ENCODE measurements around the gene RPL21. TPM values are rescaled to one million over a fixed set of nuclear protein-coding genes. Genes with fewer than 3 reads are reported as not detected.
"Not testable (repeated sequence)": the region's sequence is repeated elsewhere in the genome, so short reads cannot be mapped to it uniquely, and the experiment has no call there.

Gene RPL21
- total and polyA plus RNA-seq, 2 donors (not counting 1 experiment from before 2014, with no cell fraction given) = 1,937 to 2,245 TPM

DNA sequence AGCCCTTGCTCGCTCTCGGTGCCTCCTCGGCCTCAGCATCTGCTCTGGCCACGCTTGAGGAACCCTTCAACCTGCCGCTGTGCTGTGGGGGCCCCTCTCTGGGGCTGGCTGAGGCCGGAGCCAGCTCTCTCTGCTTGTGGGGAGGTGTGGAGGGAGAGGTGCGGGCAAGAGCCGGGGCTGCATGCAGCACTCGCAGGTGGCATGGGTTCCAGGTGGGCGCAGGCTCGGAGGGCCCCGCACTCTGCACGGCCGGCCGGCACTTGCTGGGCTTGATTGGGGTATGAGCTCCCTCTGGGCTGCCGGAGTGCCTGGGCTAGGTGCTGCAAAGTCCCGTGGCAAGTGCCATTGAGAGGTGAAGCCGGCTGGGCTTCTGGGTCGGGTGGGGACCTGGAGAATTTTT lies 31.7 kb upstream of the RPL21 start:
- peaks cover 0 to 13% (median 0%) of the 10 kb centered on the region in 3 donors for H3K9me3 ChIP-seq (ENCODE audit: control extremely low read depth in 1 of 3, control insufficient read depth in 2 of 3, insufficient read depth in 1 of 3, low read length in 2 of 3)
- H4K20me1 ChIP-seq (ENCODE audit: control insufficient read depth, insufficient read depth, low read length, poor library complexity, severe bottlenecking) = no peaks in the 10 kb centered on the region
- no peak overlapping the region for H3K9ac ChIP-seq (ENCODE audit: low read length)
- no peaks in the 10 kb centered on the region for H3K36me3 ChIP-seq (replicated peaks in 1 of 2; ENCODE audit: control extremely low read depth in 1 of 2, control insufficient read depth in 1 of 2, extremely low read depth in 1 of 2, insufficient read depth in 2 of 2, low read length in 1 of 2)
- intact Hi-C loops (cut with micrococcal nuclease) = no loop called here
- H3K9me3 Mint-ChIP-seq (ENCODE audit: insufficient read depth) = no peaks in the 10 kb centered on the region
- H3K4me3 ChIP-seq (ENCODE audit: control extremely low read depth in 1 of 5, extremely low read depth in 1 of 5, insufficient read depth in 1 of 5, low read depth in 2 of 5, low read length in 4 of 5) = no peak overlapping the region
- no peaks in the 10 kb centered on the region for H3K27me3 Mint-ChIP-seq
- DNase-seq (no peak), ATAC-seq (ENCODE audit: low read depth) (no peak)
- peaks cover 15 to 20% of the 10 kb centered on the region in 2 donors for H3K4me1 ChIP-seq (ENCODE audit: control insufficient read depth in 2 of 2, insufficient read depth in 2 of 2, low read length in 2 of 2)
- POLR2A ChIA-PET = no interaction called here
- peaks cover 35% of the 10 kb centered on the region for H3K4me1 Mint-ChIP-seq
- H3K27ac Mint-ChIP-seq = no peak overlapping the region
- TF ChIP-seq EZH2 (IDR thresholded peaks at IDR 0.05; ENCODE audit: borderline replicate concordance, insufficient read depth, low read depth, low read length, poor library complexity, severe bottlenecking) = no peak
- TF ChIP-seq, protein P1, sequence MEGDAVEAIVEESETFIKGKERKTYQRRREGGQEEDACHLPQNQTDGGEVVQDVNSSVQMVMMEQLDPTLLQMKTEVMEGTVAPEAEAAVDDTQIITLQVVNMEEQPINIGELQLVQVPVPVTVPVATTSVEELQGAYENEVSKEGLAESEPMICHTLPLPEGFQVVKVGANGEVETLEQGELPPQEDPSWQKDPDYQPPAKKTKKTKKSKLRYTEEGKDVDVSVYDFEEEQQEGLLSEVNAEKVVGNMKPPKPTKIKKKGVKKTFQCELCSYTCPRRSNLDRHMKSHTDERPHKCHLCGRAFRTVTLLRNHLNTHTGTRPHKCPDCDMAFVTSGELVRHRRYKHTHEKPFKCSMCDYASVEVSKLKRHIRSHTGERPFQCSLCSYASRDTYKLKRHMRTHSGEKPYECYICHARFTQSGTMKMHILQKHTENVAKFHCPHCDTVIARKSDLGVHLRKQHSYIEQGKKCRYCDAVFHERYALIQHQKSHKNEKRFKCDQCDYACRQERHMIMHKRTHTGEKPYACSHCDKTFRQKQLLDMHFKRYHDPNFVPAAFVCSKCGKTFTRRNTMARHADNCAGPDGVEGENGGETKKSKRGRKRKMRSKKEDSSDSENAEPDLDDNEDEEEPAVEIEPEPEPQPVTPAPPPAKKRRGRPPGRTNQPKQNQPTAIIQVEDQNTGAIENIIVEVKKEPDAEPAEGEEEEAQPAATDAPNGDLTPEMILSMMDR (IDR thresholded peaks at IDR 0.05) = no peak
- no peak overlapping the region for H2AFZ ChIP-seq (ENCODE audit: insufficient read depth, low read depth, low read length, poor library complexity, severe bottlenecking)
- H3K4me2 ChIP-seq (replicated peaks; ENCODE audit: low read depth, low read length, poor library complexity, severe bottlenecking) = no peak overlapping the region
- H3K27ac ChIP-seq (ENCODE audit: low read length in 2 of 2) = no peak overlapping the region
- no peak overlapping the region for H3K4me3 Mint-ChIP-seq
- H3K27me3 ChIP-seq (replicated peaks in 1 of 4; ENCODE audit: control extremely low read depth in 1 of 4, control insufficient read depth in 3 of 4, insufficient read depth in 4 of 4, low read length in 3 of 4) = no peaks in the 10 kb centered on the region
- WGBS (ENCODE audit: insufficient coverage) = 96% methylated on average over 18 of the region's 19 CpGs
- CTCF ChIA-PET = interaction anchor here (1.4 kb wide), 1 partner anchor 10 kb away, joined by 8 read pairs; no protein-coding TSS in a partner anchor
- H3K79me2 ChIP-seq (ENCODE audit: control insufficient read depth, insufficient read depth, low read length) = no peaks in the 10 kb centered on the region

DNA sequence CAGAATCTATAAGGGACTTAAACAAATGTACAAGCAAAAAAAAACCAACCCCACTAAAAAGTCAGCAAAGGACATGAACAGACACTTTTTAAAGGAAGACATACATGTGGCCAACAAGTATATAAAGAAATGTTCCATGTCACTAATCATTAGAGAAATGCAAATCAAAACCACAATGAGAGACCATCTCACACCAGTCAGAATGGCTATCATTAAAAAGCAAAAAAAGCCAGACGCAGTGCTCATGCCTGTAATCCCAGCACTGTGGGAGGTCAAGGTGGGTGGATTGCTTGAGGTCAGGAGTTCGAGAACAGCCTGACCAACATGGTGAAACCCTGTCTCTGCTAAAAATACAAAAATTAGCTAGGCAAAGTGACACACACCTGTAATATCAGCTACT lies 29.3 kb upstream of the RPL21 start:
- H2AFZ ChIP-seq (ENCODE audit: insufficient read depth, low read depth, low read length, poor library complexity, severe bottlenecking); H3K9ac ChIP-seq (ENCODE audit: low read length); H3K9me3 ChIP-seq (ENCODE audit: control extremely low read depth in 1 of 3, control insufficient read depth in 2 of 3, insufficient read depth in 1 of 3, low read length in 2 of 3); H3K27me3 ChIP-seq (replicated peaks in 1 of 4; ENCODE audit: control extremely low read depth in 1 of 4, control insufficient read depth in 3 of 4, insufficient read depth in 4 of 4, low read length in 3 of 4); H3K79me2 ChIP-seq (ENCODE audit: control insufficient read depth, insufficient read depth, low read length); POLR2A ChIA-PET; H3K36me3 ChIP-seq (replicated peaks in 1 of 2; ENCODE audit: control extremely low read depth in 1 of 2, control insufficient read depth in 1 of 2, extremely low read depth in 1 of 2, insufficient read depth in 2 of 2, low read length in 1 of 2); H3K9me3 Mint-ChIP-seq (ENCODE audit: insufficient read depth); H4K20me1 ChIP-seq (ENCODE audit: control insufficient read depth, insufficient read depth, low read length, poor library complexity, severe bottlenecking); H3K4me3 ChIP-seq (ENCODE audit: control extremely low read depth in 1 of 5, extremely low read depth in 1 of 5, insufficient read depth in 1 of 5, low read depth in 2 of 5, low read length in 4 of 5); H3K27ac ChIP-seq (ENCODE audit: low read length in 2 of 2); DNase-seq; H3K27me3 Mint-ChIP-seq; intact Hi-C loops (cut with micrococcal nuclease); H3K27ac Mint-ChIP-seq: not testable (repeated sequence)
- peaks cover 49% of the 10 kb centered on the region for H3K4me1 Mint-ChIP-seq
- Histone ChIP-seq H3K4me1 (ENCODE audit: control insufficient read depth in 2 of 2, insufficient read depth in 2 of 2, low read length in 2 of 2) (peaks cover 29 to 34% of the 10 kb centered on the region in 2 donors), H3K4me2 (replicated peaks; ENCODE audit: low read depth, low read length, poor library complexity, severe bottlenecking) (peak overlapping the region; percentile 25)
- CTCF ChIA-PET = interaction anchor here (0.7 kb wide), 1 partner anchor 237 kb away, joined by 3 read pairs; no protein-coding TSS in a partner anchor
- peak overlapping the region; percentile 14 for H3K4me3 Mint-ChIP-seq
- peak; percentile 33 for ATAC-seq (ENCODE audit: low read depth)
- no CpG with 5 or more reads among the region's 2 CpGs for WGBS (ENCODE audit: insufficient coverage)
